HepG2 (cell line): ENCODE results near the gene ARHGAP36. TPM values are rescaled to one million over a fixed set of nuclear protein-coding genes. Genes with fewer than 3 reads are reported as not detected.

Source experiments
- ATAC-seq: fragments of 200-7000 bp; cut with Tn5 transposase; 3 replicates; pipeline ENCODE4 v1.9.1; 2020; ENCODE audit warnings: mild to moderate bottlenecking, moderate library complexity
- BruUV-seq: library from RNA; stranded (reverse); fragments of 400-500 nt; replicated peaks from 2 replicates; lab custom pipeline; 2021; lab: Mats Ljungman, UMichigan
- CTCF ChIA-PET: fragments of 300-600 bp; formaldehyde crosslinking; extraction: SDS; loops from one replicate; lab custom pipeline; 2021; ENCODE audit warnings: low total read pairs, inconsistent platforms, low intra/inter-chr PET ratio; lab: Yijun Ruan, JAX
- POLR2A ChIA-PET: fragments of 350-600 bp; sonication (Branson Sonifier 250); formaldehyde crosslinking; loops from one replicate; lab custom pipeline; 2020; ENCODE audit warnings: antibody characterized with exemption, inconsistent platforms; lab: Yijun Ruan, JAX
- DNase-seq: peaks from one replicate; pipeline ENCODE4 v3.0.0-alpha.2; 2015; ENCODE audit warnings: low spot score
- FAIRE-seq: peaks from 3 replicates; lab custom pipeline; 2011; peaks lifted over from hg19 to GRCh38; lab: Jason Lieb, UNC
- H2AFZ ChIP-seq: one replicate; pipeline ENCODE4 v1.6.1; 2011; ENCODE audit warnings: low read length, inconsistent platforms
- H3K27ac ChIP-seq: fragments of 300-600 bp; 3 replicates; pipeline ENCODE4 v1.8.0; 2011; ENCODE audit warnings: mixed run types, mild to moderate bottlenecking, mixed read lengths, low read length, inconsistent platforms; ENCODE audit not compliant: insufficient read depth; ENCODE audit errors: extremely low read length
- H3K27me3 ChIP-seq, 2 experiments: fragments of 200-600 bp in 1 of 2; 2 replicates in 1 of 2; 3 replicates in 1 of 2; pipeline versions ENCODE4 v1.6.0 to v1.8.0; 2011; ENCODE audit warnings: low read length in 2 of 2, mild to moderate bottlenecking in 2 of 2, moderate library complexity in 2 of 2, inconsistent platforms in 1 of 2; ENCODE audit not compliant: insufficient read depth in 2 of 2, control insufficient read depth in 1 of 2
- H3K36me3 ChIP-seq, 2 experiments: fragments of 200-600 bp in 1 of 2; replicated peaks in 1 of 2; 2 replicates in 1 of 2; 3 replicates in 1 of 2; pipeline versions ENCODE4 v1.5.1 to v1.8.0; 2011; ENCODE audit warnings: low read length in 2 of 2, inconsistent platforms in 1 of 2; ENCODE audit not compliant: insufficient read depth in 2 of 2, control insufficient read depth in 1 of 2
- H3K4me1 ChIP-seq: 2 replicates; pipeline ENCODE4 v1.5.1; 2012; ENCODE audit warnings: low read length, inconsistent platforms; ENCODE audit not compliant: insufficient read depth
- H3K4me2 ChIP-seq: 2 replicates; pipeline ENCODE4 v1.6.0; 2011; ENCODE audit warnings: low read depth, low read length, inconsistent platforms
- H3K4me3 ChIP-seq, 3 experiments: fragments of 200-600 bp in 1 of 3; sonication (generic), shearing (Covaris generic) in 1 of 3; replicated peaks in 1 of 3; 2 replicates each; pipeline ENCODE4 v1.5.1; 2011 to 2016; ENCODE audit warnings: low read length in 3 of 3, inconsistent platforms in 2 of 3, low read depth in 2 of 3, mild to moderate bottlenecking in 2 of 3, control low read depth in 1 of 3, mixed read lengths in 1 of 3; ENCODE audit not compliant: insufficient read depth in 1 of 3
- H3K79me2 ChIP-seq: one replicate; pipeline ENCODE4 v1.6.1; 2011; ENCODE audit warnings: low read length, inconsistent platforms; ENCODE audit not compliant: insufficient read depth
- H3K9ac ChIP-seq: 2 replicates; pipeline ENCODE4 v1.6.0; 2011; ENCODE audit warnings: mild to moderate bottlenecking, low read depth, low read length, inconsistent platforms; ENCODE audit not compliant: insufficient read depth
- H3K9me3 ChIP-seq: 2 replicates; pipeline ENCODE4 v1.5.1; 2012; ENCODE audit warnings: mild to moderate bottlenecking, low read length
- H4K20me1 ChIP-seq: 2 replicates; pipeline ENCODE4 v1.6.0; 2011; ENCODE audit warnings: inconsistent platforms, mild to moderate bottlenecking, low read length, moderate library complexity; ENCODE audit not compliant: insufficient read depth
- CREM ChIP-seq, 2 experiments: sonication (generic) in 1 of 2; formaldehyde crosslinking in 1 of 2; IDR thresholded peaks; 2 replicates each; pipeline versions ENCODE4 v1.4.0 to v1.6.1; 2016 to 2020; ENCODE audit warnings: antibody characterized with exemption in 1 of 2, mild to moderate bottlenecking in 1 of 2, missing genetic modification reagents in 1 of 2
- FOSL2 ChIP-seq: sonication (generic); formaldehyde crosslinking; IDR thresholded peaks from 2 replicates; pipeline ENCODE4 v1.4.0; 2020; ENCODE audit warnings: missing genetic modification reagents
- KAT2B ChIP-seq: fragments of 150-350 bp; IDR thresholded peaks from 2 replicates; pipeline ENCODE4 v1.6.1; 2014; ENCODE audit warnings: low read depth, low read length, borderline replicate concordance
- LRRFIP1 ChIP-seq: sonication (generic); formaldehyde crosslinking; conservative IDR thresholded peaks from 2 replicates; pipeline ENCODE4 v1.4.0; 2020; ENCODE audit warnings: missing genetic modification reagents
- MAFF ChIP-seq: IDR thresholded peaks from 2 replicates; pipeline ENCODE4 v1.6.1; 2011; ENCODE audit warnings: low read depth, low read length, improper control_type of control experiment
- MAFK ChIP-seq, 2 experiments: IDR thresholded peaks in 1 of 2; conservative IDR thresholded peaks in 1 of 2; 2 replicates each; pipeline ENCODE4 v1.6.1; 2011; ENCODE audit warnings: improper control_type of control experiment in 2 of 2, low read length in 2 of 2
- MEIS2 ChIP-seq: sonication (generic); formaldehyde crosslinking; IDR thresholded peaks from 2 replicates; pipeline ENCODE4 v1.9.0; 2021; ENCODE audit warnings: mild to moderate bottlenecking, missing genetic modification reagents
- NCOA5 ChIP-seq: sonication (generic); formaldehyde crosslinking; IDR thresholded peaks from 2 replicates; pipeline ENCODE4 v1.4.0; 2020; ENCODE audit warnings: missing genetic modification reagents
- PCBP2 ChIP-seq: fragments of 200-400 bp; formaldehyde crosslinking; optimal IDR thresholded peaks from 2 replicates; pipeline ENCODE3; 2018; ENCODE audit warnings: low read length, low read depth; ENCODE audit not compliant: poor library complexity, severe bottlenecking
- PITX1 ChIP-seq: sonication (generic); formaldehyde crosslinking; IDR thresholded peaks from 2 replicates; pipeline ENCODE4 v1.5.1; 2020; ENCODE audit warnings: mild to moderate bottlenecking, missing genetic modification reagents
- SOX13 ChIP-seq, 3 experiments: fragments of 450-650 bp in 1 of 3; sonication (generic) in 1 of 3; formaldehyde crosslinking in 1 of 3; IDR thresholded peaks in 2 of 3; conservative IDR thresholded peaks in 1 of 3; 2 replicates each; pipeline versions ENCODE4 v1.5.0 to v1.6.1; 2016 to 2020; ENCODE audit warnings: antibody characterized with exemption in 1 of 3, mild to moderate bottlenecking in 1 of 3, missing compliant biosample characterization in 1 of 3, missing genetic modification reagents in 1 of 3, moderate library complexity in 1 of 3
- ZNF547 ChIP-seq: sonication (generic); formaldehyde crosslinking; IDR thresholded peaks from 2 replicates; pipeline ENCODE4 v1.5.1; 2020; ENCODE audit warnings: mild to moderate bottlenecking, missing genetic modification reagents
- ZNF614 ChIP-seq: IDR thresholded peaks from 2 replicates; pipeline ENCODE4 v1.6.1; 2018; ENCODE audit warnings: missing biosample characterization, missing genetic modification reagents, inconsistent platforms, borderline replicate concordance
- ZNF674 ChIP-seq: sonication (generic); formaldehyde crosslinking; IDR thresholded peaks from 2 replicates; pipeline ENCODE4 v1.5.0; 2020; ENCODE audit warnings: low read depth, mild to moderate bottlenecking, missing genetic modification reagents
- ZNF816 ChIP-seq: sonication (generic); formaldehyde crosslinking; IDR thresholded peaks from 2 replicates; pipeline ENCODE4 v1.8.0; 2022; ENCODE audit warnings: missing genetic modification reagents, mild to moderate bottlenecking, borderline replicate concordance
- WGBS: methylation state at CpG from one replicate; pipeline ENCODE4 v1.1.6; 2017; ENCODE audit warnings: low lambda C conversion rate; 5-methylcytosine and 5-hydroxymethylcytosine counted together
- in situ Hi-C: cut with HindIII; loops from 2 replicates; pipeline ENCODE4 v1.10.0; 2017; ENCODE audit warnings: low pct_unique_long_range_greater_than_20kb; ENCODE audit not compliant: extremely low pct_ligation_motif_present
- intact Hi-C: fragments of 100-400 bp; cut with micrococcal nuclease; formaldehyde crosslinking; loops from one replicate; pipeline ENCODE4 v1.10.0; 2022; ENCODE audit not compliant: unreplicated experiment
- polyA plus RNA-seq, 8 experiments: library from polyadenylated mRNA; depleted of rRNA in 3 of 8; stranded (reverse) in 7 of 8; unstranded in 1 of 8; fragments of >200 nt; fragmentation: Illumina TruSeq in 4 of 8; extraction: Trizol in 4 of 8; gene quantifications; 2 replicates each; pipeline versions ENCODE4 v1.2.1 to v1.2.3, GENCODE V29; 2011 to 2016; ENCODE audit warnings: low read depth in 4 of 8, missing spikeins in 1 of 8, mixed read lengths in 1 of 8; ENCODE audit not compliant: insufficient read depth in 1 of 8
- total RNA-seq, 5 experiments: library from RNA; depleted of rRNA; stranded (reverse); fragments of >200 nt; fragmentation: Illumina TruSeq; extraction: Trizol; gene quantifications; 2 replicates each; pipeline ENCODE4 v1.2.3, GENCODE V29; 2016; ENCODE audit warnings: low read depth in 1 of 5

ARHGAP36 gene
- total and polyA plus RNA-seq, 2 of the 13 experiments (the other 11 are each of a cell fraction or from before 2014, with no cell fraction given), result not detected

- H3K4me2 ChIP-seq, result no peak overlapping the region
- no peaks in the 10 kb centered on the region; a peak in 1 of 5 replicates for H3K27me3 ChIP-seq
- no peak for ATAC-seq
- H2AFZ ChIP-seq, result no peak overlapping the region
- TF ChIP-seq CREM (IDR thresholded peaks at IDR 0.05) (no peak), CREM (CRISPR knock-in tag; IDR thresholded peaks at IDR 0.05) (no peak), MEIS2 (CRISPR knock-in tag) (no peak), LRRFIP1 (CRISPR knock-in tag) (no peak), ZNF614 (CRISPR knock-in tag) (no peak), FOSL2 (CRISPR knock-in tag) (no peak), PCBP2 (no peak), MAFK (conservative IDR thresholded peaks at IDR 0.05 in 1 of 2, IDR thresholded peaks at IDR 0.05 in 1 of 2; ENCODE audit: low read length in 2 of 2) (no peak), NCOA5 (CRISPR knock-in tag) (no peak), ZNF816 (no peak), PITX1 (CRISPR knock-in tag) (no peak), SOX13 (IDR thresholded peaks at IDR 0.05) (no peak), SOX13 (CRISPR knock-in tag; conservative IDR thresholded peaks at IDR 0.05 in 1 of 2, IDR thresholded peaks at IDR 0.05 in 1 of 2) (no peak), ZNF547 (CRISPR knock-in tag) (no peak), KAT2B (no peak), ZNF674 (CRISPR knock-in tag) (no peak), MAFF (no peak)
- H3K4me1 ChIP-seq, result no peaks in the 10 kb centered on the region
- no peaks in the 10 kb centered on the region for H4K20me1 ChIP-seq
- no peak overlapping the region for H3K9ac ChIP-seq
- DNase-seq, result no peak
- no TSS peak for BruUV-seq
- ChIA-PET CTCF (no interaction called here), POLR2A (no interaction called here)
- no CpG with 5 or more reads among the region's 2 CpGs for WGBS
- in situ Hi-C loops (no loop called here), intact Hi-C loops (no loop called here)
- no peaks in the 10 kb centered on the region for H3K79me2 ChIP-seq
- no peak overlapping the region for H3K27ac ChIP-seq
- no peaks in the 10 kb centered on the region for H3K36me3 ChIP-seq
- H3K4me3 ChIP-seq, result no peak overlapping the region
- no peaks in the 10 kb centered on the region for H3K9me3 ChIP-seq
- no peak for FAIRE-seq
Observed at GRCh38 chrX:131059246-131059645, 1.1 kb downstream of the ARHGAP36 start.
